ENCODE results near the gene RADIL.

GRCh38 chr7:4905171-4905570 lies 21.7 kb upstream of the RADIL start:
- no peak for TF ChIP-seq GATA3 (IDR thresholded peaks at IDR 0.05; ENCODE audit: low read depth, low read length)
- TF ChIP-seq GATA2 (IDR thresholded peaks at IDR 0.05; ENCODE audit: low read depth, low read length) = no peak

Data from SH-SY5Y (cell line).